GM18867 (cell line): Measurements from ENCODE around the gene TMEM266.

Experiments
- ATAC-seq: cut with Tn5 transposase; IDR thresholded peaks from one replicate; pipeline ENCODE4 v1.9.1; 2021; ENCODE audit warnings: mild to moderate bottlenecking, moderate library complexity; ENCODE audit not compliant: unreplicated experiment

TMEM266 gene

DNA sequence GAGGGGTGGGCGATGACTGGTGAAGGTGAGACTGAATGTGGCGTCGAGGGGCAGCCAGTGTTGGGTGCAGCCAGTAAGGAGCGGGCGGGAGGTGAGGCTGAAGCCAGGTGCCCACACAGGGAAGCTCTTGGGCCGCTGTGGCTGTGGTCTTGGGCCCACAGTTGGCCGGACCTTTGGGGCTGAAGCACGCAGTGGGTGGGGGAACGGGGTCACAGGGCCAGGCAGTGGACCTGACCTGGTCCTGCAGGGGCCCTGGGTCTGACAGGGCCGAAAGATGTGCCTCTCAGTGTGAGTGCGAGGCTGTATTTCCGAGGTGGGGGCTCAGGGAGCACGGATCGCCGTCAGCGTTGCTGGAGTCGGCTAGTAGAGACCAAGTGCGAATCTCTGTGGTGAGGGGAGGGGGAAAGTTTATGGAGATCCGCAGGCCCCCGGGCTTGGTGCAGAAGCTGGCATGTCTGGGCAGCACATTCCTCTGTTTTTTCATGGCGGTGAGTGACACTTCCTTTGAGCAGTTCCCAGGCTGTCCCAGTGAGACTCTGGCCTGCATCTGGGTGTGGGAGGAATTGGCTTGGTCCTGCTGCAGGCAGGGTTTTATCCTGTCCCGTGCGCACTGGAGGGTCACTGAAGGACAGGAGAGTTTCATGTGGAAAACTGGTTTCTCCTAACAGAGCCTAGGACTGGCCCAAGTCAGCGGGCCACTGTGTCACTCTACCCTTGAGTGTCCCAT is 100.8 kb downstream of the TMEM266 start:
- no peak for ATAC-seq

DNA sequence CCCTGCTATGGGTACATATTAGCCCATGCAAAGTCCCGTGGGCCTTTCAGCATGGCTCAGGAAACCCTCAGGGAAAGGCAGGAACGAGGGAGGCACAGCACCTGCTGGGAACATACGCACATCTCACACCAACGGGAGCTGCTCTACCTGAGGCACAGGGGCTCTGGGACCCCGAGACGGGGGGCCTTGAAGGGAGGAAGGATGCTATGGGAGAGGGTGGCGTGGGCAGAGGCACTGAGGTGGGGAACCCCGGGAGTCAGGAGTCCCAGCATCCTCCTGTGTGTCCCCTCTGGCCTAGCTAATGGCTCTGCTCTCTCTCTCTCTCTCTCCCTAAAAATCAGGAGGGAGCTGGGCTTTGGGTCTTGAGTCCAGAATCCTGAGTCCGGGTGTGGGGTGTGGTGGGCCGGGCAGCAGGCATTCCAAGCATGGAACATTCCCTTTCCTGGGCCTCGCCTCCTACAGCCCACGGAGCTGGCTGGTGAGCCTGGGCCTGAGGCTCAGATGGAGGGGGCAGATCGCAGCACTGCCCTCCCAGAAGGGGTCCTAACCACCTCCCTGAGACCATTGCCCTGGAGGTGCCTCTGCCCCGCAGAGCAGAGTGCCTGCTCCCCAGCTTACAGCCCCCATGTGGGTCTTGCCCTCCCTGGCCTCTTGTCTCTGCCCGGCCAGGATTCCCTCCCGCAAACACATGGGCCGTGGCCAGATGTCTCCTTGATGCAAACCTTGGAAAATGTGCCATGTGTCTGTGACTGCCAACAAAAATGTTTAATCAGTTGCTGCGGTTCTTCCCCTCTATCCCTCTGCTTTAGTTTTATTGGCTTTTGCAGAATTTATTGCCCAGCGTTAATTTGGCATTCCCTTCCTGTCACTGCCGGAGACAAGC is 101.6 kb downstream of the TMEM266 start:
- no peak for ATAC-seq

DNA sequence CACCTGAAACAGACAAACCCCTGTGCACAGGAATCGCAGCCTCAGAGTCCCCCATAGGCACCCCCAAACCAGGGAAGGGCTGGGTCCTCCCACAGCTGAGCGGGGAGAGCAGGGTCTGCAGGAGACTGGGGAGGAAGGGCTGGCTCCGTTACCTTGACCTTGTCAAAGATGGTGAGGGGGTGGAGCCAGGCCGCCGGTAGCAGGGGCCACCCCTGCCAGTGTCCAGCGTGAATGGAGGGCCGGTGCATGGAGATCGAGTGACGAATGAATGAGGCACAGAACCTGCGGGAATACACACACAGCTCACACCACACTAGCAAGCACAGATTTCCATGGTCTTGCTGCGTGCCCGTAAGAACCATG is 102.2 kb downstream of the TMEM266 start:
- no peak for ATAC-seq

DNA sequence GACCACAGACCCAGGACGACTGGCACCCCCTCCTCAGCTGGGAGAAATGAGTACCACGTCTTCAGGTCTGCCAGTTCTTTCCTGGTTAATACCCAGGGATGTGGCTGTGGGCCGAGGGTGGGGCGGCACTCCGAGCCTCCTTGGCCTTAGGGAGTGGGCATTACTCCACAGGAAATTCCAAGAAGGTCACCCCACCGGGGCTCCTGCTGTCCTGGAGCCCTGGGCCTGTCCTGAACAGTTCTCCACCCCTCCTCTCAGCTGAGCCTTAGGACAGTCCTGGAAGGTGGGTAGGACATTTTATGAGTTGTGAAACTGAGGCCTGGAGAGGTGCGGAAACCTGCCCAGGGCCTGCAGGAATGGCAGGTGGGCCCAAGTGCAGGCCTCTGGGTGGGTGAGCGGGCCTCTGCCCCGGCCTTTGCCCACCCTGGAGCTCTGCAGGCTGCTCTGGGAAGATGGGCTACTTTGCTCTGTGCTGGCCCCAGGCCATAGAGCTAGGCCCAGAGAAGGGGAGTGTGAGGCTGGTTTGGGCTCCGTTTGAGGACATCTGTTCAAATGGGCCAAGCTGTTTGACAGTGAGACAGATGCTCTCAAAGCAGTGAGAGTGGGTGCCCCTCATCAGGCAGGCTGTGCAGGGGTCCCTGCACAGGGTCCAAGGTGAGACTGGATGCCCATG is 103.1 kb downstream of the TMEM266 start:
- ATAC-seq = no peak

DNA sequence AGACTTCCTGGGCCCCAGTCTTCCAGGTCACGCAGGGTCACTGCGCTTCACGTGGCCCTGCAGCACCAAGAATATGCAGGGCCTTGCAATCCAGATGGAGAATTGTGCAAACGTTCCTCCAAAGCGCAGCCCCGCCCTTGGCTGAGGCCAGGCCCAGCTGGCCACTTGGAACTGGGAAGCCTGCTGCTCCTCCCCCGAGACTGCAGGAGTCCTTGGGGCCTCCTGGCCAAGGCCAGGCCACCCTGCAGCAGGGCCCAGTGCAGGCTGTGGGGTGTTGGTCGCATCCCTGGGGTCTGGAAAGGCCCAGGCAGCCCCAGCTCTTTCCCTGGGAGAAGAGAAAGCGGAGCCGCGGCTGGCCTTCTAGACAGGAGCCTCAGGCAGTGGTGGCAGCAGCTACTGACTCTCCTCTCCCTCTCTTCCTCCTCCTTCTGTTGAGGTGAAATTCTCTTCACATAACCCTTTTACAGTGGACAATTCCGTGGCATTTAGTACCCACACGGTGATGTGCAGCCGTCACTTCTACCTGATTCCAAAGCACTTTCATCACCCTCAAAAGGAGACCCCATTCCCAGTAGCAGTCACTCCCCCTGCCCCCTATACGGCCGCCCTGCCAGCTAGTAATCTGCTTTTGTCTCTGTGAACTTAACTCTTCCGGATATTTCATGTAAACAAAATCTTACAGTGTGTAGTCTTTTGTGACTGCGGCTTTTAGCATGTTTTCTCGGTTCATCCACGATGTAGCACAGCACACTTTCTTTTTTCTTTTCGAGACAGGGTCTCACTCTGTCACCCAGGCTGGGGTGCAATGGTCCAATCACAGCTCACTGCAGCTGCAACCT is 103.9 kb downstream of the TMEM266 start:
- no peak for ATAC-seq

DNA sequence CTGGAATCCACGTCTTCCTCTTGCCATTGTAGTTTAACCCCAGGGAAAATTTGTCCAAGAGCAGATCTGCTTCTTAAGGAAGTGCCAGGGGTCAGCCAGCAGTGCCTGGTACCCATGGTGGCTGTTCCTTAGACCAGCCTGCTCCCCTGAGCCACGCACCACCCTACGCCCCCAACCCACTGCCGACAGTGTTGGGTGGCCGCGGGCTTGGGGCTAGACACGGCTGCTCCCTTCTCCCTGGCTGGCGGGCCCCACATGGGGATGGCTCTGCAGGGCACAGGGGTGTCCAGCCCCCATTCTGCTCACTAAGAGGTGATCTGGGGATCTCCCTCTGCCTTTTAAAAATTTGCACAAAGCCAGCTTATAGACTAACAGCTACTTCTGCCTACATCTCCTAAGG is 104.8 kb downstream of the TMEM266 start:
- ATAC-seq = no peak

DNA sequence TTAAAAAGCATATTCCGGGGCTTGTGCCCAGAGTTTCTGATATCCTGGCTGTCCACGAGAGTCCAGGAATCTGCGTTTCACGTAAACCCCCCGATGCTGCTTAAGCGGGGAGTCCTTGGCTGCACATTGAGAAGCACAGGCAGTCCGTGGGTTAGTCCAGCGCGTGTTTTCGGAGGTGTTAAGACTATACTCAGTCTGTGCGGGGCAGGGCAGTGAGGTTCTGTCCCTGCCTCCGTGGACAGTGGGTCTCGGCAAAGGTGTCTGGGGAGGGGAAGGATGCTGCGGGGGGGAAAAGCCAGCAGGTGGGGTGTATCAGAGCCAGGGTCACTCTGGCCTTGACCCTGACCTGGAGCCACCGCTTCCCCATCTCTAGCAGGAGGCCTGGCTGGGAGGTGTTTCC is 106.2 kb downstream of the TMEM266 start:
- ATAC-seq = no peak

DNA sequence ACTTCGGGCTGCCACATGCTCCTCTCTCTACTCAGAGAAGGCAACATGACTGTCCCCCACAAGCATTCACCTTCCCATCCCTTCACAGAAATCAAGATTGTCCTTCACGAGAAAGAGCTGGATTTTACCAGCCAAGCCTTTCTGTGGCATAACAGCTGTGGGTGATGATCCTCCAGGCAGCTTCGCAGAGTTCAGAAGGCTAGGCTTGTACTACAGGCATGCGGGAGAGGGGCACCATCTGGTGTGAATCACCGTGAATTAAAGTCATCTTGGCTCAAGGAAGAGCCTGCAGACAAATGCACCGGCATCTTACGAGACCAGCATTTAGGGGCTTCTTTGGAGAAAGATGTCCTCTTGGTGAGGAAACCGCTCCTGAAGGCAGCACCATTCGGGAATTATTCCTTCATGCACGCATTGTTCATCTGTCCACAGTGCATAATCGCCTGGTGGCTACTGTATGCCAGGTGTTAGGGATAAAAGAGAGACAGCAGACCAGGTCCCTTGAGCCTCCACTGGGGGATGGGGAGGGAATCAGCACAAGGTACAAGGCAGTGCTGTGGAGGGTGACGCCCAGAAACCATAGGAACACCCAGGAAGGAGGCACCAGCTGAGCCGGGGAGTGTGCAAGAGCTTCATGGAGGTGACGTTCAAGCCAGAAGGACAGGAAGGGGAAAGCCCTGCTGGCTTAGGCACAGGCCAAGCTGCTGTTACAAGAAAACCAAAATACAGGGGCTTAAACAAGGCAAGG is 108.6 kb downstream of the TMEM266 start:
- no peak for ATAC-seq

DNA sequence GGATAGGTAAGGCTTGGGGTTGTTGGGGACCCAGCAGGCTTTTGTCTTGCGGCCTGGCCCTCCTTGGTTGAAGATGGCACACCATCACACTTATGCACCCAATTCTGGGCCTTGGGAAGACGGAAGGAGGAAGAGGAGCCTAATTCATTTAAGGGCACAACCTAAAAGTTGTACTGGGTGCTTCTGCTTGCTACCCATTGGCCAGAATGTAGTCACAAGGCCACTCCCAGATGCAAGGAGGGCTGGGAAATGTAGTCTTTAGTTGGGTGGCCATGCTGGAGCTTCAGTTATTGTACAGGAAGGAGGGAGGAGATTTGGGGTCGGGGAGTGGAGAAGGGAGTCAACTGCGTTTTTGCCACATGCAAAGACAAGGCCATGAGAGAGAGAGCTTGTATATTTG is 109.2 kb downstream of the TMEM266 start:
- no peak for ATAC-seq

DNA sequence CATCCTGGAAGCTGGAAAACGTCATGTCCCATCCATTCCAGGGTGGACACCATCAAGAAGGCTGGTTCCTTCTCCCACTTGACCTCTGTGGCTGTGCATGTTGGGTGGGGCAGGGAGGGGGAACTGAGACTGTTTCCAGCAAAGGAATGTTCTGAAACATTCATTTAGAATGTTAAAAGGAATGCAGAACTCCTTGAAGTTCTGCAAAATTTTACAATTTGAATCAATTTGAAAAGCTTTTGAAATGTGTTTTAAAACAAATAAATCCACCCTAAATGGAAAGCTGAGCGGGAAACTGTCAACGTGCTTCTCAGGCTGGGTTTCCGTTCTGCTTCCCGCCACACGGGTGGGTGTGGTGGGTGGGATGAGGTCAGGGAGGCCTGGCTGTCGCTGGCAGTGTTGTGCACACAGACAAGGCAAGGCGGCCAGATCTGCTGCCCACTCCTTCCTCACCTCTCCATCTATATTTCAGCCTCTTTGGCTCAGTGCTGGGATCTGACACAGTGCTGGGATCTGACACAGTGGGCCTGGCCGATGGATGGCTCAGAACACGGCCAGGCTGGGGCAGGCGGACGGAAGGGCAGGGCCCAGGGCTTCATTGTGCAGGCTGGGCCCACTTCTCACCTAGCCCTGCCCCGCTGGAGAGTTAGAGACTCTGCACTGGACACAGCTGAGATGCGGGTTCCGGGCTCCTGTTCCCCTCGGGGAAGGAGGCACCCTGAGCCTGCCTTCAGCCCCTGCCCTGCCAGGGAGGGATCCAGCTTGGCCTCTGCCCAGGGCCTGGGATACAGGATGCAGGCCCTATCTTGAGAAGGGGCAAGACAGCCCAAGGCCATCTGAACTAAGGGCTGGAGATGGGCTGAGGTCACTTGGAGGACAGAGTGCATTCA is 110.4 kb downstream of the TMEM266 start:
- ATAC-seq = no peak

DNA sequence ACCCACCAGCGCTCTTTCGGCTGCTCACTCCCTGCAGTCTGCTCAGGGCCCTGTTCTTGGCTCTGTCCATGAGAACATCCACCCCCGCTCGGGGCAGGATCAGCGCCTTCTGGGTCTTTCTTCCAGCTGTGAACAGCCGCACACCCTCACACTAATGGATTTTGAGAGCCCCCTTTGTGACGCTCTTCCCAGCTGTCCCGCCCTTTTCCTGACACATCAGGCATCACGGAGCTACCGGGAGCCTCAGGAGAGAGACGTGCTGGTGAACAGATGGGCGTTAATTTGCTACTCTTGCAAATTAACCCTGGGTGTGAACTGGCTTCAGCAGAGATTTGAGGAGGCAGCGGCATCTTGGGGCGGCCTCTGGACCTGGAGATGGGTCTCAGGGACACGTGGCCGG is 113.0 kb downstream of the TMEM266 start:
- ATAC-seq = no peak

DNA sequence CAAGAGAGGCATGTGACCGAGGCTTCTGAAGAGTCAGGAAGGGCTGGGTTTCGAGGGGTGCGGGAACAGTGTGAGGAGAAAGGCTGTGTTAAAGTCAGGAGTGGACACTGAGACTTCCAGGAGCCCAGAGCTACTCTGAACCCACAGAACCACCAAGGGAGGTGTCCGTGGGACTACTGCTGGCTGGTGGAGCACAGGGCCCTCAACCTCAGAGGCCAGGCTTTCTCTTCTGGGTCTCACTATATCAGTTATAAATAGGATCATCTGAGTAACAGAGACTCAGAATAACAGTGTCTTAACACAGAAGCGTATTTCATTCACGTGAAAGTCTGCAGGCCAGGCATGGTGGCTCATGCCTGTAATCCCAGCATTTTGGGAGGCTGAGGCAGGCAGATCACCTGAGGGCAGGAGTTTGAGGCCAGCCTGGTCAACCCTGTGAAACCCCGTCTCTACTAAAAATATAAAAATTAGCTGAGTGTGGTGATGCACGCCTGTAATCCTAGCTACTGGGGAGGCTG is 113.6 kb downstream of the TMEM266 start:
- ATAC-seq = no peak

DNA sequence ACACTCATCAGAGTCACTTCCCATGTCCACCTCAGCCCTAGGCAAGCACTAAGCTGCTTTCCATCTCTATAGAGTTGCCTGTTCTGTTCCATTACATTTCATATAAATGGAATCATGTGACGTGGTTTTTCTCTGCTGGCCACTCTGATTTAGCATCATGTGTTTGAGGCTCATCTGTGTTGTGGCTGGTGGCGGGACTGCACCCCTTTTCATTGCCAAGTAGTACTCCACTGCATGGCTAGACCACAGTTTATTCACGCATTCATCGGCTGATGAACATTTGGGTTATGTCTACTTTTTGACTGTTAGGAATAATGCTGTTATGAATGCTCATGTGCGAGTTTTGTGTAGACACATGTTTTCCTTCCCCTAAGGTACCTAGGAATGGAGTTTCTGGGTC is 114.9 kb downstream of the TMEM266 start:
- no peak for ATAC-seq

DNA sequence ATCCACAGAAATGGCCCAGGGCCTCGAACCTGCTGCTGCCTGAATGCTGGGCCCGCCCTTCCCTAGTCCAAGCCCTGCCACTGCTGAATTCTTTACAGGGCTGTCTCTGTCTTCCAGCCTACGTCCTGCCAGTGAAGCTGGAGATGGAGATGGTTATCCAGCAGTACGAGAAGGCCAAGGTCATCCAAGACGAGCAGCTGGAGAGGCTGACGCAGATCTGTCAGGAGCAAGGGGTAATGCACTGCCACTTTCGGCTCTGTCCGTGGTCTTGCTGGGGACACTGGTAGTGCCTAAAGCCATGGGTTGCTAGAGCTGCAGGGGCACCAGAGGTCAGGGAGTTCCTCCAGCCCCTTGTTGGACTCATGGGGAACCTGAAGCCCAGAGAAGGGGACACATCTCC is 115.7 kb downstream of the TMEM266 start:
- ATAC-seq = no peak

DNA sequence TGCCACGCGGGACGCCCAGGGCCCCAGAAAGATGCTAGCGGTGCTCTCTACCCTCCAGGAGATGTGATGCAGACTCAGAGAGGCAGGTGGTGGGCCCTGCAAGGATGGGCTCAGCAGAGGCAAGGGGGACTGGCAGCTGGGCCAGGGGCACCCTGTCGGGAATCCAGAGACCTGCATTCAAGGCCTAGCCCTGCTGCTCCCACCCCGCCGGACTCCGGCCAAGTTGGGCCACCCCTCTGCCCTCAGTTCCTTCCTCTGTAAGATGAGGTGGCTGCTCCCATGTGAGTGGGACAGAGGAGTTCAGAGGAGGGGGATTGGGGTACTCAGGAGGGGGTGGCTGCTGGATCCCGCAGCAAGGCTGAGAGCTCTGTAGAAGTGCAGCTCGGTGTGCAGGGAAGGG is 116.3 kb downstream of the TMEM266 start:
- no peak for ATAC-seq

DNA sequence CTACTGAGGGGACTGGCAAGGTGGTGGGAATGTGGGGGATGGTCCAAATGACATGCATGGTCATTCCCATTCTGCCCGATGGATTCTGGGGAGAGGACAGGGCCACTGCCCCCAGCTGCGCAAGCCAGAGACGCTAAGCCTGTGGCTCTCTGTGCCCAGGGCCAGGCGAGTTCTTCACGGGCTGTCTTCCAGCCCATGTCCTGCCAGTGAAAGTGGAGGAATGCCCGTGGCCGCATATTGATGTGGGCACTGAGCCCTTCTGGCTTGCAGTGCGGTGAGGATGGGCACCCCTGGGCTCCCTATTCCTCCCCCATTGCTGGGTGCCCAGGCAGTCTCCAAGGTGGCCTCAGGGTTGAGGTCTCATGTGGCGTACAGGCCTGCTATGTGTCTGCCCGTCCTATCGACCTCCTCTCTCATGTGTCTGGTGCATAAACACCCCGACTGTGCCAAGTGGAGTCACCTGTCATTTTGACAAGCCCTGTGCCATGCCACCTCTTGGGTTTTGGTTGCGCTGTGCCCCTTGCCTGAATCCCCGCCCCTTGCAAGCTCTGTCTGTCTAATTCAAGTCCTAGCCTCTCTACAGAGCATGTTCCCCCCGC is 116.8 kb downstream of the TMEM266 start:
- ATAC-seq = no peak

DNA sequence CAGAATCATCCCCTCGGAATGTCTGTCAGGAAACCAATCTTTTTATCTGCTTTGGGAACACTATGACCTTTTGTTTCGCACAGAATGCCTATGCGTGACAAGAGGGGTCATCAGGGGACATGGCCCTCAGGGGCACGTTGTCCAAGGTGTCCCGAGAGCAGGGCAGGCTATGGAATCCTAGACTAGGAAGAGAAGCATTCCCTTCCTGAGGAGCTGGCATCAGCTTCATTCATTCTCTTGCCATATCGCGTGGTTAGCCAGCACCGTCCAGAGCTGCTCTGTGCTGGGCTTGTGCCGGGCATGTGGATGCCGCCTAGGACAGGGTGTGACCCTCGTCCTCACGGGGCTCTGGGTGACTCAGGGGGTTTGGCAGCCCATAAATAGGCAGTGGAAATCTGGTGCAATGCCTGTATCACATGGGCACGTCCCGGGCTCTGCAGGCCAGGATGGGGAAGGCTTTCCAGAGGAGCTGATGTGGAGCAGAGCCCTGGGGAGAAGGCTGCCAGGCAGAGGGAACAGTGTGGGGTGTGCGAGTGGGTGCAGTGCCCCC is 117.8 kb downstream of the TMEM266 start:
- no peak for ATAC-seq

DNA sequence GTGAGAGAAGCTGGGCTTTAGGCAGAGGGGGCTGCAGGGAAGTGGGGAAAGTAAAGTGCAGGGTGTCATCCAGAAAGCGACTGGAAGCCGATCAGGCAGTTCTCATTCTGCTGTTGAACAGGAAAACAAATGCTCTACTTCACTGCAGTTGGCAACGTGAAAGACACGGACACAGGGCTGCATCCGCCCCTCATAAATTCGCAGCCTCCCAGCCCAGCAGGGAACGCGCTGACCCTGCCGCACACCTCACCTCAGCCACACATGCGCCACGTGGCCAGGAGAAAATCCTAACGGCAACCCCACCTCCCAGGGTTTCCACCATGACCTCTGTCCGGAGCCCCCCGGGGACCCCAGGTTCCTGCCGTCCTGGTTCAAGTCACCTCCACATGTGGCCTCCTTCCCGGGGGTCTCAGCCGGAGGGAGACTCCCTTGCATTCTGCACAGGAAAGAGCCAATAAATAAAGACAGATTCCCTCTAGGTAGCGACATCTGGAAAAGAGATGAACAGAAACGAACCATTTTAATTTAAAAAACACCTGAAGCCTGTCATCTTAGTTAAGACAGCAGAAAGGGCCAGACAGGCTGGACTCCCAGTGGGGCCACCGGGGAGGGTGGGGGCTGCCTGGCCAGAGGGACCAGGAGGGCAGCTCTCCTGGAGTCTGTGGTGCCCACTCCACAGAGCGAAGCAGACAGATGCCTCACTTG is 118.7 kb downstream of the TMEM266 start:
- ATAC-seq = no peak
